HG03196 (cell line): ENCODE data around the gene TK2.
"Not testable (repeated sequence)": the region's sequence is repeated elsewhere in the genome, so short reads cannot be mapped to it uniquely, and the experiment has no call there.

ENCODE experiments used
- ATAC-seq: cut with Tn5 transposase; IDR thresholded peaks from one replicate; pipeline ENCODE4 v1.9.1; 2021; ENCODE audit not compliant: unreplicated experiment

The TK2 gene

DNA sequence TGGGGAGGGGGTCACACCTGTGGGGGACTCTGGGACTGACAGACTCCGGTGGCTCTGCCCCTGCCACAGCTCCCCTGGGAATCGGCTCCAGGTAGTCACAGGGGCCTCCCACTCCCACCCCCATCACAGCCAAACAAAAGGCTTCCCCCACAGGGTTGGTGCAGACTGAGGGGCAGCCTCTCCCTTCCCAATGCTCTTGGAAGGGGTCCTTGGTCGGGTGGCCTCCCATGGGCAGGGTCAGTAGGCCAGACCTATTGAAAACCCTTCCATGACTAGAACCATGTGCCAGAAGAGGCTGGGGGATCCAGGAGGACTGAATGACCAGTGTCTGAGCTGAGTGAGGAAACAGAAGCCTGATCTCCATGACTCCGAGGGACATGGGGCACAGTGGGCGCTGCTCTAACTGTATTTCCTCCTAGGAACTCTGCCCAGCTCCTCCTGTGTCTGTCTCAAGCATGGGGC lies 28.6 kb downstream of the TK2 start:
- no peak for ATAC-seq

DNA sequence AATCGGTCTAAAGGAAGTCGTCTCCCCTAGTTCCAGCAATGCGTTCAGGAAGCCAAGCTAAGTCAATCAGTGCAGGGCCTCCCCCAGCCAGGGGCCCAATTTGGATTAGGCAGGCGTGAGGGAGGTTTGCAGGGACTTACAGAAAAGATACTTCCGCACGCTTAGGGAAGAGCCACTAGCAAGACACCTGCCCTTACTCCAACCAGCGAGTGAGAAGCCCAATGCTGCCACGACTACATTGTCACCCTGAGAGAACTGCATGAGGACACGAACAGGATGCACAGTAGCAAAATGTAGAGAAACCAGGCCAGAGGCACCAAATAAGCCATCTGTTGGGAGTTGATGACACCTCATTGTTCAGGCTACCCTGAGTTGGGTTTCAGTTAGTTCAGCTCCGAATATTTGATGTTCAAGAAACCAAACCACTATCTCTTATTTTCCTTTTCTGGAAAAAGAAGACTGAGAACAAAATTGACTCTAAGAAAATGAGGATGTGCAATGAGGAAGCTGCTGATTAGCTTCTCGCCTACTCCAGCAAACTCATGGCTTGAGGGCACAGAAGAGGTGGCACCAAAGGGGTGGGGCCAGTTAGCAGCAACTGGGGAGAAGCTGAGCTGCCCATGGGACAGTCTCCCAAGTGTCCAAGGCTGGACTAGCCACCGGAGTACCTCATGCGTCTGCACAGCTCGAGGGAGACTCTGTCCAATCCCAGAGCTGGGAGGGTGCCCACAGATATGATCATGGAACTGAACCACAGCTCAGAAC lies 29.3 kb downstream of the TK2 start:
- ATAC-seq: no peak

DNA sequence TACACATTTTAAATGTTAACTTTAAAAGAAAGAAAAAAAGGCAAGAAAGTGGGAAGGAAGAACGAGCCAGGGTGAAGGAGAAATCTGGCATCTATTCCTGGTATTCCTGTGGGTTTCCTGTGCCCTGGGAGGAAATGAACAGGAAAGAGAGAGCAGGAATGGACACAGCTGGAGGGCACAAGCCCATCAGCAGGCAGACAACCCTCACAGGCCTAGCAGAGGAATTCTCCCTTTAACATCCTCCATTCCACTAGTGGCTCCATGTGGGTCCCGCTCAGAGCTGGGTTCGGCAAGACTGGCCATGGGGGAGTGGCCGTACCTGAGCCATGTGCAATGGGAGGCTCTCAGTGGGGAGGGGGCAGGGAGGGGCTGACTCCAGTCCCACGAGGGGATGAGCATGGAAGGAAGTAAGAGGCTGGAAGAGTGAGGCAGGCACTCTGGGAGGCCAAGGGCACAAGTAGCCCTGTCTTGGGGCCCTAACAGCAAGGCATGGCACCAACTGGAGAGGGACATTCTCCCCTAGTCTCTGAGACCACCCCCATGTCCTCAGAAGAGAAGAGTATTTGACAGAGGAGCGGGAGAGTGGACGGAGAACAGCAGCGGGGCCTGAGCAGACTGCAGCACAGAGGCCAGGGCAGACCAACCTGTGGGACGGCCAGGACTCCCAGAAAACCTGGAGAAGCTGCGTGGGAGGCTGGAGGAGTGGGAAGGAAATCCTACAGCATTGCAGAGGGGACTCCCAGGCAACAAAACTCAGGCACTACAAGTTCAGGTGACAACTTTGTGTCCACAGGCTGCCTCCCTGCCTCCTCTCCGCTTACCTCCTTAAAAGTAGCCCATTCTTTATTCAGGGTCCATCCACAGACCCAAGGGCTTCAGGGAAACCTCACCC lies 30.2 kb downstream of the TK2 start:
- ATAC-seq: no peak

GRCh38 chr16:66517586-66518263 lies 32.2 kb downstream of the TK2 start:
- ATAC-seq: no peak

- peak; percentile 98 for ATAC-seq
Measured at GRCh38 chr16:66516808-66517585, 32.9 kb downstream of the TK2 start.

GRCh38 chr16:66516509-66516807 lies 33.5 kb downstream of the TK2 start:
- no peak for ATAC-seq

DNA sequence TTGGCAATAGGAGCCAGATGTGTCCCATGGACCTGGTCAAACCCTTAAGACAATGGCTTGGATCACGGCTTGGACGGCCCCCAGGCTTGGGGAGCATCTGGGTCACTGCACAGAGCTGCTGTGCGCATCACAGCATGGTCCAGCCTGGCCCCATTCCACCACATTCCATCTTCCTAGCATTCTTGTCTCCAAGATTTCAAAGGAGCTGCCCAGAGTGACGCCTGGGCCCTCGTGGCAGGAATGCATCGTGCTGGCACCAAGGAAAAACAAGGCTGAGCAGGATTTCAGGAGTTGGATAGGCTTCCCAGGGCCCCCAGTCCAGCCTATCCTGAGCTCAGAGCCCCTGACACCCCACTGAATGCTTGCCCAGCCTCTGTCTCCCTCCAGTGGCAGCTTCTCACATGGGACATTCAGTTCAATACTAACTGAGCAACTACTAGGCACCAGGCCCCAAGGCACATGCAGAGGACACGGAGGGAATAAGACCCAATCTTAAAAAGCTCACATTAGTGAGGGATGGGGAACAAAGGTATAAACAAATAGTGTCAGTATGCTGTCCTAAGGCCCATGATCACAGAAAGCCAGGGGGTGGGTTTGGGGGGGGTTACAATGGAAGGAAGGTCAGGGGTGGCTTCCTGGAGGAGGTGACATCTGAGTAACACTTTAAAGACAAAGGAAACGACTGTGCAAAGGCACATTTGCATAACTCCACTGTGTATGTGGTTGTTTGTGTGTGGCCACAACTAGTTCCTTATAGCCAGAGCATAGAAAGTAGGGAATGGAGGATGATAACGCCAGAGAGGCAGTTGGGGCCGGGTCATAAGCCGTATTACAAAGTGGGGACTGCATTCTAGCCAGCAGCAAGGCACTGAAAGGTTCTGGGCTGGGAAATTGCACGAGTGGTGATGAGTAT lies 34.1 kb downstream of the TK2 start:
- ATAC-seq: no peak

GRCh38 chr16:66514980-66515595 lies 34.8 kb downstream of the TK2 start:
- not testable (repeated sequence) for ATAC-seq

GRCh38 chr16:66514391-66514790 lies 35.5 kb downstream of the TK2 start:
- ATAC-seq: not testable (repeated sequence)

DNA sequence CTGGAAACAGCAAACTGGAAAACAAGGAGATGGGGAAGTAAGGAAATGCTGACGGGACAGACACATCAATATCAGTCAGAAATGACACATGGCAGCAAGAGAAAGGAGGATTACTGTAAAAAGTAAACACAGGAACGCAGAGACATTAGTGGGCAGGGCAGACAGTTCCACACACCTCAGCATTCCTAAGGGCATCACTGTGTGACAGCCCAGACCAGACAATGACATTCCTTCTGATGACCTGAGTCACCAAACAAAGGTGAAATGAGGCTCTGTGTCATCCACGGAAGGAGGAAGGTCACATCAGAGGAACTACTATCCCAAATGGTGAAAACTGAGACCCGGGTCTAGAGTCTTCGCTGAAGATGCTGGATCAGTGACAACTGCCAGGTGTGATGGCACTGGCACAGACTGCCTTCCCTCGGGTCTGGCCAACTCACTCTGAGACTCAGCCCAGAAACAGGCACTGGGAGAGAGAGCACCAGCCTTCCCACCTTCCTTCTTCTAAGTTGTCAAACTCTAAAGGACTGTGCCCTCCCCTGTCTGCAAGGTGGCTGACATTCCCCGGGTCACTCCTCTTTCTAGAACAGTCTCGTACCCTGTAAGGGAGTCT lies 36.7 kb downstream of the TK2 start:
- no peak for ATAC-seq

DNA sequence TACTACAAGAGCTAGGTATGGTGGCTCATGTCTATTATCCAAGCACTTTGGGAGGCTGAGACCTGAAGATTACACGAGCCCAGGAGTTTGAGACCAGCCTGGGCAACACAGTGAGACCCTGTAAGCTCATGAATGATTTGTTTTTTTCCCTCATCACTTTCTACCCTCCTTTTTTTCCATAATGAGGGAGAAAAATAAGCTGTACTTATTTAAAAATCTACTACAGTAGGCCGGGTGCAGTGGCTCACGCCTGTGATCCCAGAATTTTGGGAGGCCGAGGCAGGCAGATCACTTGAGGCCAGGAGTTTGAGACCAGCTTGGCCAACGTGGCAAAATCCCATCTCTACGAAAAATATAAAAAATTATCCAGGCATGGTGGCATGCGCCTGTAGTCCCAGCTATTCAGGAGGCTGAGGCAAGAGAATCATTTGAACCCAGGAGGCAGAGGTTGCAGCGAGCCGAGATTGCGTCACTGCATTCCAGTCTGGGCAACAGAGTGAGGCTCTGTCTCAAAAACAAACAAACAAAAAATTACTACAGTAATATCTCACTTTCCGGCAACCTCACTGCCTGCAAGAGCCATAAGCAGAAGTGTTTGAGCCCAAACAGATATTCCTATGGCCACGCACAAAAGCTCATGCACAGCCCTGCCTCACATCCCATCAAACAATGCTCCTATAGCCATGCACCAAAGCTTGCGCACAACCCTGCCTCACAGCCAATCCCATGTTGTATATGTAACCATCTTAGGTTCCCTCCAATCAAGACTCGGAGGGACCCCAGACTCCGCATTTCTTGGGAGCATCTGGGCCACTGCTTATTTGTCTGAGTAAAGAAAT lies 37.4 kb downstream of the TK2 start:
- ATAC-seq: no peak

DNA sequence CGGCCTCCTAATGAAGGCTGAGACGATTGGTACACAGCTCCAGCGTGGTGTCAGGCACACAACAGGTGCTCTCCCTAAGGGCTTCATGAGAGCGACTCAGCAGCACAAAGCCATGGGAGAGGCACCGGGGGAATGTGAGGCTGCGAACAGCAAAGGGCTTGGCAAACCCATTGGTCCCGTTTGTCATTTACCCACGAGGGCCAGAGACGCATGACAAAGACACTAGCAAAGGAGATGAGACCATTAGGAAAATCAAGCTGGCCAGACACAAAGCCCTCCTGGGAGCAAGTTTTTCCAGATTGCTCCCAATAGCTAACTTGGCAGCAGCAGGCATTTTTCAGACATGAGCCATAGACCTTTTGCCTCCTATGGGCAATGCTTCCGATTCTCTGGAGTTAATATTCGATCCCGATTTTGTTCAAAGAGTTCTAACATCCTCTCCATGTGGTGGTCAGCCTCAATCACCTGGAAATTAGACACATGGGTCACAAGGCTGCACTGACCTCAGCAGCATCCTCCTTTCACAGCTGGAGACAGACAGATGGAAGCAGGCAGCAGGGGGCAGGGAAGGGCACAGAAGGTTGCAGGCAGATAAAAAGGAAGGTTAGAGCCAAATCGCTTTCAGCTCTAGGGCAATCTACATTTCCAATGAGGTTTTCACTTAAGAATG lies 38.2 kb downstream of the TK2 start:
- ATAC-seq: no peak

- no peak for ATAC-seq
Measured at GRCh38 chr16:66510711-66511601, 39.0 kb downstream of the TK2 start.

- no peak for ATAC-seq
Measured at GRCh38 chr16:66510298-66510697, 39.6 kb downstream of the TK2 start.

DNA sequence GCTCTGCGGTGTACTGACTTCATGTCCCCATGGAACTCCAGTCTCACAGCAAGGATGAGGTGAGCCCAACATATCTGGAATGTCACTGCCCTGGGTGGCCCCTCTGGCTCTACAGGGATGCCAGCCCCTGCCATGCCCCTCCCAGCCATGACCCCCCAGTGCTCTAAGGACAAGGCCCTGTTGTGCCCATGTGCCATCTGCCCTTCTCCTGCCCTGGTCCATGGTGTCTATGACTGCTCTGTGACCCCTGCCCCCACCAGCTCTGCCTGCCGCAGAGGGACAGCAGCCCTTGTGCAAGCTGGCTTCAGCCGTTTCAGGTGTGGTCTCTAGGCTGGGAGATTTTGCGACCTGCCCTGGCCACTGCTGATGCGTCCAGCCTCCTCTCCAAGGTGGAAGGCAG lies 40.3 kb downstream of the TK2 start:
- no peak for ATAC-seq

DNA sequence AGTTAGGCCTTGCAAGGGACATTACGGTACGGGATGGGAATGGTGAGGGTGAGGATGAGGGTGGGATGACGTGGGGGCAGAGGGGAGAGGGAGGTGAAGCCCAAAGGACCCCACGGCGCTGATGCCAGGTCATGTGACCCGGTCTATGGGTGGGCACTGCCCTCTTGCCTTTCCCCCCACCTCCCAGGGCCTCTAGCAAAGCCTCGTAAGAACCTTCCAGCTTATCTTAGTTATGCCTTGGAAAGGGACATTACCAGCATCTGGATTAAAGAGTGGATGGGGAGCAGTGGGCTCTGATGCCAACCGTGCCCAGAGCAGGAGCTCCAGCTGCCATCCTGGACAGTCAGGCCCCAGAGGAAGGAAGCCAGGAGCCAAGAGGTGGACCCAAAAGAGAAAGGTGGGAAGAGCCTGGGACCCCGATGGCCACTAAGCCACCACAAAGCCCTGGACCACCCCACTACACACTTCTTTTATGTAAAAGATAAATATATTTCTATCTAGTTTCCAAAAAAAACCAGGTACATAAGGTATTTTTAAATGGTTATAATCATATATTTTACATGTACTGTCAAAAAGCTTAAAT lies 40.9 kb downstream of the TK2 start:
- no peak for ATAC-seq
